Subcutaneous adipose tissue (tissue), 4 donors: ENCODE data around the gene NSUN7. TPM values are rescaled to one million over a fixed set of nuclear protein-coding genes. Genes with fewer than 3 reads are reported as not detected.

ENCODE experiments used
- CTCF ChIP-seq: fragments of 450-650 bp; IDR thresholded peaks from one replicate; pipeline ENCODE4 v1.5.1; 2016; ENCODE audit warnings: low read depth, mild to moderate bottlenecking, control low read depth, antibody characterized with exemption, moderate library complexity
- total RNA-seq, 4 donors: library from RNA; depleted of rRNA; stranded (reverse); fragments of >200 nt; gene quantifications; one replicate each; pipeline ENCODE4 v1.1.0, GENCODE V29; 2016

The NSUN7 gene
- total RNA-seq, 4 donors from 2014 or later = 0.16 to 4.0 (median 1.3) TPM

DNA sequence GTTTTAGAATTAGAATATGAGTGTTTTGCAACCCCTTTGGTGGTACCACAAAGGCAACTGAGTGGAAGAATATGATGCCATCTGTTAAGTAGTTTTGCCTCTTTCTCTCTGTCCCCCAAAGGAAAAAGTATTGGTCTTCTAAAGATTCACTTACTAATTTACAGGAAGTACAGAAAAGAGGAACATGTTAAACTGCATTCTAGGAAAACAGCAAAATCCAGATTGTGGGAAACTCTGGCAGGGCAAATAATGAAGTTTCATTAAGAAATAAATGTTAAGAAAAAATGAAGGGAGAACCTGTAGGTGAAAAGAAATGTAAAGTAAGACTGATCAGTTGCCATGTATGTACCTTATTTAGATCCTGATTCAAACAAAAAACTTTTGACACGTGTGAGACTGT, 39.3 kb downstream of the NSUN7 start:
- TF ChIP-seq CTCF = no peak

DNA sequence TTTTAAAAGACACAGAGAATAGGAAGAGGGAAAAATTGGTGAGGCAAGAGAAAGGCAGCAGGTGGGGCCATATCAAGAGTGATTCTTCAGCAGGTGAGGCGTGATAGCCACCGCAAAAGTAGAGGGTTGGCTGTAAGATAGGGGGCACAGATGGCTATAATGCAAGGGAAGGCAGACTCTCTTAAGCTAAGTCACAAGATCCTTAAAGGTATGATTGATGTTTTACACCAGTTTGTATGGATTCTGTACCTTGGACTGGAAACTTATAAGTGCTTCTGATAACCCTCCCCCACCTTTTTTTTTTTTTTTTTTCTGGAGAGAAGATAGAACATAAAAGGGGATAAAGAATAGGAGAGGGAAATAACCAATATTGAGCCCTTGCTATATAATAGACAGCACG, 40.0 kb downstream of the NSUN7 start:
- TF ChIP-seq CTCF = no peak

GRCh38 chr4:40800064-40800463, 50.3 kb downstream of the NSUN7 start:
- no peak for TF ChIP-seq CTCF

GRCh38 chr4:40804598-40804997, 54.8 kb downstream of the NSUN7 start:
- no peak for TF ChIP-seq CTCF

DNA sequence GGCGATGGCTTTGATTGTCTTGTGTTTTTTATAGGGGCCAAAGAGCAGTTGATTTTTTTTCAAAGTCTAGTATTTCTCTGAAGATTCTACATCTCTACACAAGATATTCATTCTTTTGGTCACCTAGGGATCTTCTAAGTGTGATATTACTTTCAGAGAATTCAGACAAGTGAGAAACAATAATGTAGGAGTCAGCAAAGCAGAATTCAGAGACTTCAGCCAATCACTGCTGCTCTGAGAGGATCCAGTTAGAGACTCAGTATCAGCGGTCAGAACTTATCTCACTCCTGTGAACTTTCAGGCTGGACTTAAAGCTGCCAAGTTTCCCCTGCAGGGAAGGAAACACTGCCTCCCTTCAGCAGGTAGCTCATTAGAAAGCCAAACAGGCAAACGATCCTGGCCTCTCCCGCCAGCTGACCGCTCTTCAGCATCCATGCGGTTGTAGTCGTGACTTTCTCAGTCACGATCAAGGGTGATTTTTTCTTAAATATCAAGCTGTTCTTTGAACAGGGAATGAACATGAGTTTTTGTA, 59.2 kb downstream of the NSUN7 start:
- TF ChIP-seq CTCF = no peak

- no peak for TF ChIP-seq CTCF
Measured at GRCh38 chr4:40811956-40812355, 62.2 kb downstream of the NSUN7 start.

- no peak for TF ChIP-seq CTCF
Measured at GRCh38 chr4:40812386-40812785, 62.6 kb downstream of the NSUN7 start.

GRCh38 chr4:40812856-40813255, 63.1 kb downstream of the NSUN7 start:
- no peak for TF ChIP-seq CTCF
